HUES48 (cell line): Measurements from ENCODE around the gene OXCT1.
"Not testable (repeated sequence)": the region's sequence is repeated elsewhere in the genome, so short reads cannot be mapped to it uniquely, and the experiment has no call there.

Experiments used
- H3K27ac ChIP-seq: one replicate; pipeline ENCODE4 v1.7.0; 2013; ENCODE audit warnings: low read depth, low read length, inconsistent platforms
- H3K27me3 ChIP-seq: 2 replicates; pipeline ENCODE4 v1.6.1; 2013; ENCODE audit warnings: mild to moderate bottlenecking, low read length; ENCODE audit not compliant: control insufficient read depth, insufficient read depth
- H3K36me3 ChIP-seq: 2 replicates; pipeline ENCODE4 v1.6.1; 2013; ENCODE audit warnings: low read length; ENCODE audit not compliant: control insufficient read depth, insufficient read depth
- H3K4me1 ChIP-seq: 2 replicates; pipeline ENCODE4 v1.6.1; 2013; ENCODE audit warnings: mild to moderate bottlenecking, low read length; ENCODE audit not compliant: control insufficient read depth, insufficient read depth
- H3K4me3 ChIP-seq: 2 replicates; pipeline ENCODE4 v1.5.1; 2013; ENCODE audit warnings: mild to moderate bottlenecking, low read depth, low read length
- H3K9ac ChIP-seq: 2 replicates; pipeline ENCODE4 v1.6.1; 2013; ENCODE audit warnings: mild to moderate bottlenecking, low read depth, low read length, moderate library complexity
- H3K9me3 ChIP-seq: 2 replicates; pipeline ENCODE4 v1.6.1; 2013; ENCODE audit warnings: low read length; ENCODE audit not compliant: control insufficient read depth, insufficient read depth

Gene OXCT1

DNA sequence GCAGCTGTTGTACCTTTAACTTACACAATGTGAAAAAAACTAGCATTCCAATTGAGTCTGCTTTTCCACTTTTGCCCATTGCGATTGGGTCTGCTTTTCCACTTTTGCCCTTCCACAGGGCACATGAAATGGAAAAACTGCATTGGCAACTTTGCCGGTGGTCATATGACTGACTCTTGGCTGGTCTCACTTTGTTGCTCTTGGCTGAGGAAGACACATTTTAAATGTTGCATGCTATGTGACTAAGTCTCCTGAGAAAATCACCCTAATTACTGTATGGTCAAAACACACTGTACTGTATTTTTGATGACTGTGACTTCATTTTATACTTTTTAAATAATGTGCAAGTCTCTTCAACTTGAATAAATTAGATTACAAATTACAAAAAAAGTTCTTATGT lies 1.6 kb upstream of the OXCT1 start:
- Histone ChIP-seq H3K36me3 (no peaks in the 10 kb centered on the region), H3K9me3 (no peaks in the 10 kb centered on the region), H3K27me3 (peaks cover 25% of the 10 kb centered on the region), H3K4me1 (0 out of 2 replicates have a peak, but pooled peaks cover 5% of the 10 kb centered on the region), H3K27ac (no peak overlapping the region), H3K4me3 (no peak overlapping the region), H3K9ac (no peak overlapping the region)

DNA sequence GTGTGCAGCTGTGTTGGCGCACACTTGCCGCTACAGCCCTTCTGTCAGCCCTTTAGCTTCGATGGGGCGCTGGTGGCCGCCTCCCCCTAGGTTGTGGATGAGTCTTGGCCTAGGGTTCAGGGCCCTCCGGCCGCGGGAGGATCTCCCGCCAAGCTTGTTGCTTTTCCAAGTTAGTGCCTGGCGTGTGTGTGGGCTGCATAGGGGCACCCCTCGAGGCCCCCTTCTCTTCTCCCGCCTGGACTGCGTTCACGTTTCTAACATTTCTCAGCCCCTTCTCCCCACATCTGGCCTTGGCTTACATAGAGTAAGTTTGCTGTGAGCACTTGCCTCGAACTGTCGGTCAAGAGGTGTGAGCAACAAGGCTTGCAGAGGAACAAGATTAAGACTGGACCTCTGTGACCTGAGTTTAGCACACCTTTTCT lies 413 bp upstream of the OXCT1 start:
- Histone ChIP-seq H3K36me3 (peaks cover 2% of the 10 kb centered on the region; the same call in 1 of the 2 replicates), H3K4me1 (0 out of 2 replicates have a peak, but pooled peaks cover 5% of the 10 kb centered on the region), H3K9ac (peak overlapping the region; percentile 87; the same call in 1 of the 2 replicates), H3K4me3 (peak overlapping the region; percentile 85), H3K27ac (peak overlapping the region; percentile 63), H3K27me3 (peaks cover 25% of the 10 kb centered on the region), H3K9me3 (no peaks in the 10 kb centered on the region)

DNA sequence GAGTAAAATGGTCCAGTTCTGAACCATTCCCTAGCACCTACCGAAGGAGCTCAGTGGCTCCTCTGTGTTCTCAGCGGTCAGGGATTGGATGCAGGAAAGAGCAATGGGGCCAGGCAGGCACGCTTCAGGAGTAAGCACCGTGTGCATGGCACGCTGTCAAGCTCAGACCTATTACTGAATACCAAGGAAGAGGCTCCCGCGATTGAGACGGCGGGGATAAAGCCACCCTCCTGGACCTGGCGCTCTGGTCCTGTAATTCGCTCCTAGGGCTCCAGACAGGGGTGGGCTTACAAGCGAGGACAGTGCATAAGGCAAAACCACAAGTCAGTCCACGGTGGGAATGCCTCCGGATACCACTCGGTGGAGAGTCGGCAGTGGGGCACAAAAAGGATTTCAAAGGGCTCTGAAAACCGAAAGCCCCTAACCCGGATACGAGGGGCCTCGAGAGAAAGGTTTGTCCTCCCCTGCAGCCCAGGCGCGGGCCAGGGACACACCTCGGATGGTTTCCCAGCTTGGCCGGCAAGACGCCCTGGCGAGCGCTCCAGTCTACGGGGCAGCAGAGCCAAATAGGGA lies 988 bp downstream of the OXCT1 start:
- H3K9ac ChIP-seq = peak overlapping the region; percentile 87; the same call in 1 of the 2 replicates
- H3K4me1 ChIP-seq = 0 out of 2 replicates have a peak, but pooled peaks cover 5% of the 10 kb centered on the region
- H3K4me3 ChIP-seq = peak overlapping the region; percentile 85
- H3K27ac ChIP-seq = no peak overlapping the region
- H3K9me3 ChIP-seq = no peaks in the 10 kb centered on the region
- peaks cover 25% of the 10 kb centered on the region for H3K27me3 ChIP-seq
- H3K36me3 ChIP-seq = peaks cover 2% of the 10 kb centered on the region; the same call in 1 of the 2 replicates

DNA sequence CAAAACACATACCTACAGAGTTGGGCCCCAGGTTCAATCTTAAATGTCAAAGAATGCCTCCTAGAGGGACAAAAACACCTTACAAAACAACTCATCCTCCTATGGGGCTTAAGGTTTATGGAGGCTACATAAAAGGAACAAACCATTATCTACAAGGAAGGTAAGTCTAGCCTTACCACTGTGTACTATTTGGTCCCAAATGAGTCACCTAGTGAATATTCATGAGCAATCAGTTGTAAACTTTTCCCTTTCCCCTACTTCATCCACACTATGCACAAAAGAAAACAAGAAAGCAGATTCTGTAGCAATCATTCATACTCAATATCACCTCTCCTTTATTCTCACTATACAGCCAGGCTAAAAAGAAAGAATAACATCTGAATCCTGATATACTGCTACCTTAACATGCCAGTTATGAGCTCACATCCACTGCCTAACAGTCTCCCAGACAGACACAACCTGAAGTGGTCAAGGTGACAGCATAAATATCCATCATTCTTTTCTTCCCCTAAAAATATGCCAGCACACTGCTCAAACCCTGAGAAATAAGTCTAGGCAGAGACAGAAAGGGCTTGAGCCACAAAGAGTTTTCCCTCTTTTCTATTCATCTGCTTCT lies 6.2 kb downstream of the OXCT1 start:
- Histone ChIP-seq H3K4me3 (no peak overlapping the region), H3K36me3 (peaks cover 30% of the 10 kb centered on the region), H3K4me1 (no peaks in the 10 kb centered on the region), H3K27ac (no peak overlapping the region), H3K27me3 (peaks cover 2% of the 10 kb centered on the region), H3K9ac (no peak overlapping the region), H3K9me3 (no peaks in the 10 kb centered on the region)

DNA sequence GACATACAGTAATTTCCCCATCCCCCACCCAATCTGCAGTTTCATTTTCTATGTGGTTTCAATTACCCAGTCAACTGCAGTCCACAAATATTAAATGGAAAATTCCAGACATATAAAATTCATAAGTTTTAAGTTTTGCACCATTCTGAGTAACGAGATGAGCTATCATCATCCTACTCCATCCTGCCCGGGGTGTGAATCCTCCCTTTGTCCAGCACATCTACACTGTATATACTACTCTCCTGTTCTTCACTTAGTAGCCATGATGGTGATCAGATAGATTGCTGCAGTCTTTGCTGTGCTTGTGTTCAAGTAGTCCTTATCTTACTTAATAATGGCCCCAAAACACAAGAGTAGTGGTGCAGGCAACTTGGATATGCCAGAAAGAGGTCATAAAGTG lies 11.3 kb downstream of the OXCT1 start:
- H3K27me3 ChIP-seq = no peaks in the 10 kb centered on the region
- H3K4me1 ChIP-seq = no peaks in the 10 kb centered on the region
- H3K9ac ChIP-seq = no peak overlapping the region
- H3K4me3 ChIP-seq = no peak overlapping the region
- H3K9me3 ChIP-seq = no peaks in the 10 kb centered on the region
- H3K27ac ChIP-seq = no peak overlapping the region
- peaks cover 58% of the 10 kb centered on the region for H3K36me3 ChIP-seq

DNA sequence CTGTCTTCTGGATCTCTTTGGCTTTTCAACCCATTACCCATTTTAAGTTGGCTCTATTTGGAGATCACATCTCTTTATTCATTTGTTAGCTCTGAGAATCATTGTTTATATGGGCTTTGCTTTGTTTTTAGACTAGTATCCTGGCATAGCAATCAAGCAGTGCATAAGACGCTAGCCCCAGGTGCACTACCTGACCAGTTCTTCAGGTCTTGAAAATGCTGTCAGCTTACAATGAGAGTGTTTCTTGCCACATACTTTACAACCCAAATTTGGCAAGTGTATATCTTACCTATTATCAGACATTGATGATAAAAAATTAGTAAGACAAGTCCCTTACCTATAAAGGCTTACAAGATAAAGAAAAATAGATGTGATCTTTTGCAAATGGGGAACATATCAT lies 12.2 kb downstream of the OXCT1 start:
- H3K36me3 ChIP-seq = peaks cover 65% of the 10 kb centered on the region
- no peaks in the 10 kb centered on the region for H3K4me1 ChIP-seq
- no peak overlapping the region for H3K4me3 ChIP-seq
- no peaks in the 10 kb centered on the region for H3K9me3 ChIP-seq
- no peak overlapping the region for H3K9ac ChIP-seq
- no peaks in the 10 kb centered on the region for H3K27me3 ChIP-seq
- H3K27ac ChIP-seq = no peak overlapping the region

DNA sequence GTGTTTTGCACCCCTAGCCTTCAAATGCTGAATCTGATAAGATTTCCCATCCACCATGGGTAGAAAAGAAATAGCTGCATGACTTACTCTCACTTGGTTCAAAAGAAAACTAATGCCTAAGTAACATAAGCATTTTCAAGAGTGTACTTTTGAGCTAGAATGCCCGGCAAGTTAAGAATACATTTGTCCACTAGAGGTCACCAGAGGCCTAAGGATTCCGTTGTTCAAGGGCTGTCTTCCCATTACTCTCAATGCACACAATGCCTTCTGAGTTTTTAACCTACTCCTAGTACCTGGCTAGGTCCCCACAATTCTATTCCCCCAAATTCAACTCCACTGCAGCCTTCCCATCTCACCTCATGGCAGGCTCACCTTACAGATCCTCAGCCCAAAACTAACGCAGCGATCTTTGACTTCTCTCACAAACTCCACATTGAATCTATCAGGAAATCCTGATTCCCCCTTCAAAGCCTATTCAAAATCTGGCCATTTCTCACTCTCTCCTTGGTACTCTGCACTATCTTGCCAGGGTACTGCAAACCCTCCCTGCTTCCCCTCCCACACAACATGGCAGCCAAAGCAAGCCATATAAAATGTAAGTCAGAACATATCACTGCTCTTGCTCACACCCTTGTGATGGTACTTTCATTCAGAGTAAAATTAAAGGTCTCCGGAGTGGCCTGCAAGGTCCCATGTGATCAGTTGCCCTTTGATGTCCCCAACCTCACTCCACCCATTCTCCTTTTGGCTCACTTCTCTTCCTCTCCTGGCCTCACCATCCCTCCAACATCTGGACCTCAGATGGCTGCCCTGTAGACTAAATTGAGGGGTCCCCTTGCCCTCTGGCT lies 13.4 kb downstream of the OXCT1 start:
- H3K4me1 ChIP-seq = no peaks in the 10 kb centered on the region
- H3K9me3 ChIP-seq = no peaks in the 10 kb centered on the region
- peaks cover 70% of the 10 kb centered on the region for H3K36me3 ChIP-seq
- H3K9ac ChIP-seq = no peak overlapping the region
- no peaks in the 10 kb centered on the region for H3K27me3 ChIP-seq
- no peak overlapping the region for H3K27ac ChIP-seq
- no peak overlapping the region for H3K4me3 ChIP-seq

DNA sequence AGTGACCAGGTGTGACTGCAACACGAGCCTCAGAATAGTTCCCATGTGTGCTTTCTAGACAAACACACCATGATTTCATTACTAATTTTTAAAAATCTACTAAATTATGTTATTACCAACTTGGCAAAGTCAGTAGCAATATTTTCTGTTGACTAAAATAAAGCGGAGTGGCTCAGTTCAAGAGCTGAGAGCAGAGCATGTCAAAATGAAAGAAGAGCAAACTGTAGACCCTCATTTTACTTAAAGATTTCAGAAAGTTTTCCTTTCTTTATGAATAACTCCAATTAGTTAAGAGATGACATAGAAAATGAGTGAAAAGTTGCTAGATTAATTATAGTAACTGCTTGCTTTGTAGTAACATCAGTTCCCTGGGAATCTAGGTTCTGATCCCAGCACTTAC lies 17.9 kb downstream of the OXCT1 start:
- Histone ChIP-seq H3K4me3 (no peak overlapping the region), H3K9ac (no peak overlapping the region), H3K36me3 (peaks cover 67% of the 10 kb centered on the region), H3K9me3 (peaks cover 4% of the 10 kb centered on the region), H3K27me3 (no peaks in the 10 kb centered on the region), H3K27ac (no peak overlapping the region), H3K4me1 (no peaks in the 10 kb centered on the region)

DNA sequence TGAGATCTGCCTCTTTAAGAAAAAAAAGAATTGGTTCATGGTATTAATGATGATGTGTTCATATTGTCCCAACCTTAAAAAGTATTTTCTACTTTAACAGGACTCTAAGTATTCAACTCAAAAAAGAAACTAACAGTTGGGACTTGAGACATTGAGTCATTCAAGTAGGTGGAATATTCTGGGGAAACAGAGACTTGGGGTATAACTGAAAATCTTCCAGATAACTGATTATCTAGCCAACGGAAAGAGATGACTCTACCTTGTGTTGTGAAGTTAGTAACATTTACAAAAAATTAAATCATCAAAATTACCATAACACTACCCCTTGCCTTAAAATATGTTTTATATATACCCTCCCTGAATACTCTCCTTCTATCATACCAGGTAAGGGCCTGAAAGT lies 19.1 kb downstream of the OXCT1 start:
- Histone ChIP-seq H3K27me3 (no peaks in the 10 kb centered on the region), H3K27ac (no peak overlapping the region), H3K4me1 (no peaks in the 10 kb centered on the region), H3K9ac (no peak overlapping the region), H3K36me3 (peaks cover 67% of the 10 kb centered on the region), H3K9me3 (peaks cover 4% of the 10 kb centered on the region), H3K4me3 (no peak overlapping the region)

DNA sequence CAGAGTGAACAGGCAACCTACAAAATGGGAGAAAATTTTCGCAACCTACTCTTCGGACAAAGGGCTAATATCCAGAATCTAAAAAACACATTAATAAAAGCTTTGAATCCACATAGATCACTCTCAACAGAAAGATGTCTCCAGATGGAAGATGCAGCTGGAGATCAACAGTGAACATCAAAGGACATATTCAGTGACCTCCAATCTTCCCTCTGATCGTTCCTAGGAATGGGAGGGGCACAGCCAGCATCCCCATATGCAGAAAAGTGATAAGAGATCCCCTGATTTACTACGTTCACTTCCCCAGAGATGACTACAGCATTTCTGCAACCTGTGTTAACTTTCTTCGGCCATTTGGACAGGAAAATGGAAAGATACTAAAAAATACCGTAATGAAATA lies 21.2 kb downstream of the OXCT1 start:
- no peaks in the 10 kb centered on the region for H3K4me1 ChIP-seq
- no peak overlapping the region for H3K4me3 ChIP-seq
- no peak overlapping the region for H3K9ac ChIP-seq
- H3K27ac ChIP-seq = no peak overlapping the region
- no peaks in the 10 kb centered on the region for H3K27me3 ChIP-seq
- H3K36me3 ChIP-seq = peaks cover 48% of the 10 kb centered on the region
- peaks cover 4% of the 10 kb centered on the region for H3K9me3 ChIP-seq

DNA sequence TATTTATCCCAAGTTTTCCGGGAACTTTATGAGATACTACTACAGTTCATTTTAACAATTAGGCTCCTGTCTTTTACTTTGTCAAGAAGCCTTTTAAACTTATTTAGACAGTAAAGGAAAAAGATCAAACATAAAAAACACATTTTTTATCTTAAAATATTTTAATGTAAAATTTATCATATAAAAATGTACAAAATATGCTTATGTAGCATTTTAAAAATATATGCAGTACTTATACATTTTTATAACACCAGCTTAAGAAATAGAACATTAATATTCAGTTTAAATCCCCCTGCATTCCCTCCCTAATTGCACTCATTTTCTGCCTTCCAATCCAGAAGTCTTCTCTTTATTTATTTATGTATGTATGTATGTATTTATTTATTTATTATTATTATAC lies 24.5 kb downstream of the OXCT1 start:
- not testable (repeated sequence) for H3K27ac ChIP-seq, H3K4me1 ChIP-seq, H3K9me3 ChIP-seq, H3K4me3 ChIP-seq, H3K27me3 ChIP-seq, H3K9ac ChIP-seq
- peaks cover 31% of the 10 kb centered on the region for H3K36me3 ChIP-seq
